ENCODE data around the gene WDR90. TPM values are rescaled to one million over a fixed set of nuclear protein-coding genes. Genes with fewer than 3 reads are reported as not detected.

Gene WDR90
- total and polyA plus RNA-seq, 2 of the 13 experiments (the other 11 are each of a cell fraction or from before 2014, with no cell fraction given): 14.9 to 28.9 TPM

GRCh38 chr16:636206-637080, 12.7 kb upstream of the WDR90 start, which contains the start of gene METTL26 (continued):
- TF ChIP-seq, protein P1, sequence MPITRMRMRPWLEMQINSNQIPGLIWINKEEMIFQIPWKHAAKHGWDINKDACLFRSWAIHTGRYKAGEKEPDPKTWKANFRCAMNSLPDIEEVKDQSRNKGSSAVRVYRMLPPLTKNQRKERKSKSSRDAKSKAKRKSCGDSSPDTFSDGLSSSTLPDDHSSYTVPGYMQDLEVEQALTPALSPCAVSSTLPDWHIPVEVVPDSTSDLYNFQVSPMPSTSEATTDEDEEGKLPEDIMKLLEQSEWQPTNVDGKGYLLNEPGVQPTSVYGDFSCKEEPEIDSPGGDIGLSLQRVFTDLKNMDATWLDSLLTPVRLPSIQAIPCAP (CRISPR knock-in tag; IDR thresholded peaks at IDR 0.05; ENCODE audit: low read depth): no peak
- no peak for TF ChIP-seq ATF1 (CRISPR knock-in tag; IDR thresholded peaks at IDR 0.05)
- TF ChIP-seq PRDM10 (CRISPR knock-in tag; IDR thresholded peaks at IDR 0.05; ENCODE audit: low read depth): no peak
- no peak for TF ChIP-seq FOXP1 (IDR thresholded peaks at IDR 0.05)
- no peak for TF ChIP-seq FOXP1 (CRISPR knock-in tag; IDR thresholded peaks at IDR 0.05)
- no peak for TF ChIP-seq ZNF549 (CRISPR knock-in tag; IDR thresholded peaks at IDR 0.05)
- no peak; the same call in 1 of the 2 replicates for TF ChIP-seq MAZ (IDR thresholded peaks at IDR 0.05; ENCODE audit: borderline replicate concordance, low read depth, low read length)
- TF ChIP-seq MAZ (CRISPR knock-in tag; IDR thresholded peaks at IDR 0.05; ENCODE audit: low read depth): no peak; the same call in 1 of the 2 replicates
- no peak; the same call in none of the 2 replicates for TF ChIP-seq ZMYM2 (CRISPR knock-in tag; IDR thresholded peaks at IDR 0.05)
- no peak for TF ChIP-seq ZNF564 (CRISPR knock-in tag; IDR thresholded peaks at IDR 0.05)
- peak; percentile 86; the same call in 1 of the 2 replicates for TF ChIP-seq ZNF224 (CRISPR knock-in tag; IDR thresholded peaks at IDR 0.05)
- no peak for TF ChIP-seq FOXM1 (CRISPR knock-in tag; IDR thresholded peaks at IDR 0.05)
- 0 out of 2 replicates have a peak, but pooled peaks have one; percentile 16 for TF ChIP-seq CC2D1A (CRISPR knock-in tag; IDR thresholded peaks at IDR 0.05)
- TF ChIP-seq REL (CRISPR knock-in tag; conservative IDR thresholded peaks at IDR 0.05): peak; percentile 74
- no peak for TF ChIP-seq FOSL1 (CRISPR knock-in tag; IDR thresholded peaks at IDR 0.05; ENCODE audit: borderline replicate concordance)
- no peak for TF ChIP-seq HIVEP1 (CRISPR knock-in tag; IDR thresholded peaks at IDR 0.05)
- TF ChIP-seq ZNF747 (CRISPR knock-in tag; IDR thresholded peaks at IDR 0.05; ENCODE audit: borderline replicate concordance): no peak
- TF ChIP-seq ZNF432 (CRISPR knock-in tag; IDR thresholded peaks at IDR 0.05; ENCODE audit: borderline replicate concordance): peak; percentile 20; the same call in 1 of the 2 replicates
- TF ChIP-seq ETV5 (CRISPR knock-in tag; IDR thresholded peaks at IDR 0.05; ENCODE audit: borderline replicate concordance): peak; percentile 74
